Measurements from ENCODE around the gene CFAP45. TPM values are rescaled to one million over a fixed set of nuclear protein-coding genes. Genes with fewer than 3 reads are reported as not detected.

Gene CFAP45
- polyA plus RNA-seq, 1 donor = 0.30 TPM

GRCh38 chr1:159929155-159930051 lies 29.4 kb upstream of the CFAP45 start:
- H3K27me3 ChIP-seq (ENCODE audit: control insufficient read depth, insufficient read depth, low read length) = no peaks in the 10 kb centered on the region
- H3K27ac ChIP-seq (ENCODE audit: low read length) = no peak overlapping the region
- DNase-seq = no peak
- H3K36me3 ChIP-seq (ENCODE audit: control insufficient read depth, insufficient read depth, low read length) = peaks cover 68% of the 10 kb centered on the region
- peaks cover 28% of the 10 kb centered on the region for H3K4me1 ChIP-seq (ENCODE audit: control insufficient read depth, insufficient read depth, low read length)
- no peak overlapping the region for H3K4me3 ChIP-seq (ENCODE audit: low read length)
- peaks cover 2% of the 10 kb centered on the region for H3K9me3 ChIP-seq (ENCODE audit: control insufficient read depth, low read depth, low read length)
- WGBS (ENCODE audit: insufficient coverage, low lambda C conversion rate) = 94% methylated on average over 6 of the region's 48 CpGs

- no CpG with 5 or more reads among the region's 18 CpGs for WGBS (ENCODE audit: insufficient coverage, low lambda C conversion rate)
- H3K4me3 ChIP-seq (ENCODE audit: low read length) = no peak overlapping the region
- peaks cover 34% of the 10 kb centered on the region for H3K4me1 ChIP-seq (ENCODE audit: control insufficient read depth, insufficient read depth, low read length)
- no peak overlapping the region for H3K27ac ChIP-seq (ENCODE audit: low read length)
- H3K36me3 ChIP-seq (ENCODE audit: control insufficient read depth, insufficient read depth, low read length) = peaks cover 60% of the 10 kb centered on the region
- peaks cover 2% of the 10 kb centered on the region for H3K9me3 ChIP-seq (ENCODE audit: control insufficient read depth, low read depth, low read length)
- no peaks in the 10 kb centered on the region for H3K27me3 ChIP-seq (ENCODE audit: control insufficient read depth, insufficient read depth, low read length)
- no peak for DNase-seq
These were observed 28.6 kb upstream of the CFAP45 start for GRCh38 chr1:159928491-159929050.

DNA sequence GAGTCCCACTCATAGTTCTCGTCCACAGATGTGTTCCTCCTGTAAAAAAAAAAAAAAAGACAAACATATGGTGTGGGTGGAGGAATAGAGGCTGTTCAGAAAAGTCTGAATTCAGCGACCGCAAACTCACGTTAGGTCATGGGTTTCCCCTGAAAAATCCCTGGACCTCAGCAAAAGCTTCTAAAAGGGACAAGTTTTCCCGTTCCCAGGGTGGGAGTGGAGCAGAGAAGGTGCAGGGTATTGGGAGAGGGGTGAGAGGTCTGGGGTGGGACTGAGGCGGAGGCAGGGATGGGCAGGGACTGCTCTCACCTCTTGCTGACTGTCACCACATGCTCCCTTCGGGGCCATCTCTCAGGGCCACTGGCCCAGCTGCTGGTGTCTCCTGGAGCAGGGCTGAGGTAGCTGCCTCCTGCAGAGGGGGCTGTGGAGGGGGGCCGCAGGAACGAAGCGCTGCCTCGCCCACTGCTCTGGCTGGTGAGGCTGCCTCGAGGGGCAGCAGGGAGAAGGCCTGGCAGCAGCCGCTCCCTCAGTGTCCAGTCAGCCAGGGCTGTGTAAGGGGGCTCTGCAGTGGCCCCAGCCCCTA lies 28.0 kb upstream of the CFAP45 start:
- DNase-seq = no peak
- H3K27ac ChIP-seq (ENCODE audit: low read length) = no peak overlapping the region
- no CpG with 5 or more reads among the region's 13 CpGs for WGBS (ENCODE audit: insufficient coverage, low lambda C conversion rate)

GRCh38 chr1:159927211-159927848 lies 27.4 kb upstream of the CFAP45 start:
- DNase-seq = peak in 1 of 2 donors; percentile 55
- Histone ChIP-seq H3K27ac (ENCODE audit: low read length) (peak overlapping the region; percentile 20), H3K9me3 (ENCODE audit: control insufficient read depth, low read depth, low read length) (peaks cover 2% of the 10 kb centered on the region), H3K36me3 (ENCODE audit: control insufficient read depth, insufficient read depth, low read length) (peaks cover 51% of the 10 kb centered on the region), H3K4me1 (ENCODE audit: control insufficient read depth, insufficient read depth, low read length) (peaks cover 47% of the 10 kb centered on the region), H3K27me3 (ENCODE audit: control insufficient read depth, insufficient read depth, low read length) (no peaks in the 10 kb centered on the region), H3K4me3 (ENCODE audit: low read length) (no peak overlapping the region)
- WGBS (ENCODE audit: insufficient coverage, low lambda C conversion rate) = no CpG with 5 or more reads among the region's 16 CpGs

More for the DNA sequence above, 28.0 kb upstream of the CFAP45 start:
- no peaks in the 10 kb centered on the region for H3K27me3 ChIP-seq (ENCODE audit: control insufficient read depth, insufficient read depth, low read length)
- H3K4me3 ChIP-seq (ENCODE audit: low read length) = no peak overlapping the region
- H3K4me1 ChIP-seq (ENCODE audit: control insufficient read depth, insufficient read depth, low read length) = peaks cover 41% of the 10 kb centered on the region
- peaks cover 57% of the 10 kb centered on the region for H3K36me3 ChIP-seq (ENCODE audit: control insufficient read depth, insufficient read depth, low read length)
- peaks cover 2% of the 10 kb centered on the region for H3K9me3 ChIP-seq (ENCODE audit: control insufficient read depth, low read depth, low read length)

DNA sequence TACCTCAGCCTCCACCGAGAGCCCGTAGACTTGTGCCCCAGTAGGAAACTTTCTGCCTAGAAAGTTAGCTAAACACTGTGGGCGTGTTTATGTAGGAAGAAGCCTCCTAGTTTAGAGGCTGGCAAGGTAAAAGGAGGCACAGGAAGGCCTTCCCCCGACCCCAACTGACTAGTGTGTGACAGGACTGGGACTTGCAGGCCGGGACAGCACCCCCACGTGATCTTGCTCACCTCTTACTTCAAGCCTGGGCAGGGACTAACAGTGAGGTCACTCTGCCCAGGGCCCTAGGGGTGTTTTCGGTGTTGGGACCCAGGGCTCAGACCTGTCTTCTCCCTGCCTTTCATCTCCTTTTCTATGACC lies 25.7 kb upstream of the CFAP45 start:
- no CpG with 5 or more reads among the region's 7 CpGs for WGBS (ENCODE audit: insufficient coverage, low lambda C conversion rate)
- Histone ChIP-seq H3K36me3 (ENCODE audit: control insufficient read depth, insufficient read depth, low read length) (peaks cover 42% of the 10 kb centered on the region), H3K9me3 (ENCODE audit: control insufficient read depth, low read depth, low read length) (peaks cover 2% of the 10 kb centered on the region), H3K4me3 (ENCODE audit: low read length) (peak overlapping the region; percentile 76), H3K27ac (ENCODE audit: low read length) (peak overlapping the region; percentile 77), H3K27me3 (ENCODE audit: control insufficient read depth, insufficient read depth, low read length) (no peaks in the 10 kb centered on the region), H3K4me1 (ENCODE audit: control insufficient read depth, insufficient read depth, low read length) (peaks cover 54% of the 10 kb centered on the region)
- DNase-seq = no peak

GRCh38 chr1:159924791-159925718 lies 25.1 kb upstream of the CFAP45 start, which contains the start of gene TAGLN2:
Gene TAGLN2, minus strand, starts transcription at chr1:159925507. Its CDS starts 4,998 bp downstream, at chr1:159920509.
- Histone ChIP-seq H3K27ac (ENCODE audit: low read length) (peak within 1 kb of the TSS; percentile 77), H3K36me3 (ENCODE audit: control insufficient read depth, insufficient read depth, low read length) (peaks cover 42% of the 10 kb centered on the region), H3K4me3 (ENCODE audit: low read length) (peak within 1 kb of the TSS; percentile 76), H3K9me3 (ENCODE audit: control insufficient read depth, low read depth, low read length) (peaks cover 2% of the 10 kb centered on the region), H3K4me1 (ENCODE audit: control insufficient read depth, insufficient read depth, low read length) (peaks cover 52% of the 10 kb centered on the region), H3K27me3 (ENCODE audit: control insufficient read depth, insufficient read depth, low read length) (no peaks in the 10 kb centered on the region)
- DNase-seq = peak; percentile 88 to 92
- WGBS (ENCODE audit: insufficient coverage, low lambda C conversion rate) = no CpG with 5 or more reads among the region's 58 CpGs

GRCh38 chr1:159924025-159924790 lies 24.2 kb upstream of the CFAP45 start:
- no peaks in the 10 kb centered on the region for H3K27me3 ChIP-seq (ENCODE audit: control insufficient read depth, insufficient read depth, low read length)
- DNase-seq = peak in 1 of 2 donors; percentile 82
- no CpG with 5 or more reads among the region's 31 CpGs for WGBS (ENCODE audit: insufficient coverage, low lambda C conversion rate)
- peaks cover 51% of the 10 kb centered on the region for H3K4me1 ChIP-seq (ENCODE audit: control insufficient read depth, insufficient read depth, low read length)
- peaks cover 42% of the 10 kb centered on the region for H3K36me3 ChIP-seq (ENCODE audit: control insufficient read depth, insufficient read depth, low read length)
- peak overlapping the region; percentile 76 for H3K4me3 ChIP-seq (ENCODE audit: low read length)
- H3K27ac ChIP-seq (ENCODE audit: low read length) = peak overlapping the region; percentile 77
- no peaks in the 10 kb centered on the region for H3K9me3 ChIP-seq (ENCODE audit: control insufficient read depth, low read depth, low read length)

- Histone ChIP-seq H3K4me3 (ENCODE audit: low read length) (peak overlapping the region; percentile 76), H3K36me3 (ENCODE audit: control insufficient read depth, insufficient read depth, low read length) (peaks cover 42% of the 10 kb centered on the region), H3K9me3 (ENCODE audit: control insufficient read depth, low read depth, low read length) (no peaks in the 10 kb centered on the region), H3K4me1 (ENCODE audit: control insufficient read depth, insufficient read depth, low read length) (peaks cover 50% of the 10 kb centered on the region), H3K27ac (ENCODE audit: low read length) (peak overlapping the region; percentile 77), H3K27me3 (ENCODE audit: control insufficient read depth, insufficient read depth, low read length) (no peaks in the 10 kb centered on the region)
- DNase-seq = peak; percentile 85 to 89
- no CpG with 5 or more reads among the region's 20 CpGs for WGBS (ENCODE audit: insufficient coverage, low lambda C conversion rate)
These were observed 23.4 kb upstream of the CFAP45 start for GRCh38 chr1:159923203-159924024.
